ENCODE measurements around the gene CECR2.

CECR2 gene

GRCh38 chr22:17331690-17332089, 37.6 kb upstream of the CECR2 start:
- H3K4me1 ChIP-seq (ENCODE audit: insufficient read depth, low read length, severe bottlenecking), result no peaks in the 10 kb centered on the region
- H4K20me1 ChIP-seq (ENCODE audit: insufficient read depth, low read length), result no peaks in the 10 kb centered on the region
- TF ChIP-seq CTCF (IDR thresholded peaks at IDR 0.05; ENCODE audit: low read length) (no peak), EZH2 (IDR thresholded peaks at IDR 0.05; ENCODE audit: borderline replicate concordance, low read length) (no peak)
- H3K9ac ChIP-seq (ENCODE audit: low read length), result no peak overlapping the region
- H3K4me2 ChIP-seq (ENCODE audit: low read length), result no peak overlapping the region
- no peaks in the 10 kb centered on the region for H3K27me3 ChIP-seq (ENCODE audit: insufficient read depth, low read length)
- no peaks in the 10 kb centered on the region for H3K79me2 ChIP-seq (ENCODE audit: insufficient read depth, low read length)
- H3K4me3 ChIP-seq (ENCODE audit: low read depth, low read length, poor library complexity, severe bottlenecking), result no peak overlapping the region
- H2AFZ ChIP-seq (ENCODE audit: low read length), result no peak overlapping the region
- no peaks in the 10 kb centered on the region for H3F3A ChIP-seq (ENCODE audit: insufficient read depth, low read length)
- no peaks in the 10 kb centered on the region for H3K9me2 ChIP-seq (ENCODE audit: low read depth, low read length)
- no peaks in the 10 kb centered on the region; the same call in 1 of the 2 replicates for H3K36me3 ChIP-seq (ENCODE audit: insufficient read depth, low read length)
- no peaks in the 10 kb centered on the region for H3K9me3 ChIP-seq (ENCODE audit: low read length)
- H3K27ac ChIP-seq (ENCODE audit: low read depth, low read length, poor library complexity, severe bottlenecking), result no peak overlapping the region

- H3F3A ChIP-seq (ENCODE audit: insufficient read depth, low read length), result no peaks in the 10 kb centered on the region
- H3K9ac ChIP-seq (ENCODE audit: low read length), result no peak overlapping the region
- H3K4me3 ChIP-seq (ENCODE audit: low read depth, low read length, poor library complexity, severe bottlenecking), result no peak overlapping the region
- H3K27me3 ChIP-seq (ENCODE audit: insufficient read depth, low read length), result no peaks in the 10 kb centered on the region
- no peaks in the 10 kb centered on the region for H3K79me2 ChIP-seq (ENCODE audit: insufficient read depth, low read length)
- TF ChIP-seq CTCF (IDR thresholded peaks at IDR 0.05; ENCODE audit: low read length), result no peak
- no peak for TF ChIP-seq EZH2 (IDR thresholded peaks at IDR 0.05; ENCODE audit: borderline replicate concordance, low read length)
- no peaks in the 10 kb centered on the region; the same call in 1 of the 2 replicates for H3K36me3 ChIP-seq (ENCODE audit: insufficient read depth, low read length)
- no peaks in the 10 kb centered on the region for H3K9me3 ChIP-seq (ENCODE audit: low read length)
- H3K4me2 ChIP-seq (ENCODE audit: low read length), result no peak overlapping the region
- no peaks in the 10 kb centered on the region for H3K4me1 ChIP-seq (ENCODE audit: insufficient read depth, low read length, severe bottlenecking)
- no peak overlapping the region for H2AFZ ChIP-seq (ENCODE audit: low read length)
- H3K27ac ChIP-seq (ENCODE audit: low read depth, low read length, poor library complexity, severe bottlenecking), result no peak overlapping the region
- H3K9me2 ChIP-seq (ENCODE audit: low read depth, low read length), result no peaks in the 10 kb centered on the region
- H4K20me1 ChIP-seq (ENCODE audit: insufficient read depth, low read length), result no peaks in the 10 kb centered on the region
These were observed 37.0 kb upstream of the CECR2 start for GRCh38 chr22:17332109-17332800.

GRCh38 chr22:17334059-17334458, 35.2 kb upstream of the CECR2 start:
- H2AFZ ChIP-seq (ENCODE audit: low read length), result no peak overlapping the region
- H3K79me2 ChIP-seq (ENCODE audit: insufficient read depth, low read length), result no peaks in the 10 kb centered on the region
- H3K4me3 ChIP-seq (ENCODE audit: low read depth, low read length, poor library complexity, severe bottlenecking), result no peak overlapping the region
- no peaks in the 10 kb centered on the region for H3K9me3 ChIP-seq (ENCODE audit: low read length)
- no peaks in the 10 kb centered on the region for H4K20me1 ChIP-seq (ENCODE audit: insufficient read depth, low read length)
- H3K9me2 ChIP-seq (ENCODE audit: low read depth, low read length), result no peaks in the 10 kb centered on the region
- H3K9ac ChIP-seq (ENCODE audit: low read length), result no peak overlapping the region
- H3K4me2 ChIP-seq (ENCODE audit: low read length), result no peak overlapping the region
- no peaks in the 10 kb centered on the region for H3K4me1 ChIP-seq (ENCODE audit: insufficient read depth, low read length, severe bottlenecking)
- H3K27ac ChIP-seq (ENCODE audit: low read depth, low read length, poor library complexity, severe bottlenecking), result no peak overlapping the region
- H3K27me3 ChIP-seq (ENCODE audit: insufficient read depth, low read length), result no peaks in the 10 kb centered on the region
- TF ChIP-seq CTCF (IDR thresholded peaks at IDR 0.05; ENCODE audit: low read length) (no peak), EZH2 (IDR thresholded peaks at IDR 0.05; ENCODE audit: borderline replicate concordance, low read length) (no peak)
- H3K36me3 ChIP-seq (ENCODE audit: insufficient read depth, low read length), result no peaks in the 10 kb centered on the region; the same call in 1 of the 2 replicates
- H3F3A ChIP-seq (ENCODE audit: insufficient read depth, low read length), result no peaks in the 10 kb centered on the region
